Upper lobe of right lung (tissue), 1 donor: Measurements from ENCODE around the gene UTRN. TPM values are rescaled to one million over a fixed set of nuclear protein-coding genes. Genes with fewer than 3 reads are reported as not detected.

Experiments
- ATAC-seq: fragments of 200-7000 bp; cut with Tn5 transposase; one replicate; pipeline ENCODE4 v1.9.1; 2020; ENCODE audit warnings: mild to moderate bottlenecking, moderate library complexity
- DNase-seq: peaks from one replicate; pipeline ENCODE4 v3.0.0-alpha.2; 2020
- H3K27ac ChIP-seq: fragments of 200-600 bp; one replicate; pipeline ENCODE4 v1.8.0; 2022
- H3K27me3 ChIP-seq: fragments of 200-600 bp; one replicate; pipeline ENCODE4 v1.8.0; 2022; ENCODE audit warnings: mild to moderate bottlenecking
- H3K36me3 ChIP-seq: fragments of 200-600 bp; one replicate; pipeline ENCODE4 v1.8.0; 2022
- H3K4me1 ChIP-seq: fragments of 200-600 bp; one replicate; pipeline ENCODE4 v1.8.0; 2022
- H3K4me3 ChIP-seq: fragments of 200-600 bp; one replicate; pipeline ENCODE4 v1.8.0; 2022; ENCODE audit warnings: mild to moderate bottlenecking
- H3K9me3 ChIP-seq: fragments of 200-600 bp; one replicate; pipeline ENCODE4 v1.8.0; 2022
- CTCF ChIP-seq: fragments of 200-600 bp; IDR thresholded peaks from one replicate; pipeline ENCODE4 v1.8.0; 2022; ENCODE audit warnings: antibody characterized with exemption
- intact Hi-C: fragments of 100-400 bp; cut with DNase I; formaldehyde crosslinking; loops from one replicate; pipeline ENCODE4 v1.11.0; 2022
- total RNA-seq: library from RNA; stranded (reverse); fragmentation: NEBNext Ultra II Directional; extraction: Animal tissue kit (Norgen Biotek cat#: 25700); gene quantifications from one replicate; pipeline ENCODE4 v1.2.1, GENCODE V29; 2021
- donor health status: DM: no; HTN: yes; CAD: no; lungs with severe emphysema.

The UTRN gene
- total RNA-seq, 1 donor from 2014 or later, result 316 TPM

GRCh38 chr6:144334150-144334708 lies 49.1 kb downstream of the UTRN start:
- H3K4me3 ChIP-seq, result peak overlapping the region; percentile 23
- peak overlapping the region; percentile 12 for H3K27ac ChIP-seq
- DNase-seq (peak; percentile 69), ATAC-seq (peak; percentile 52)
- H3K4me1 ChIP-seq, result peaks cover 56% of the 10 kb centered on the region
- H3K36me3 ChIP-seq, result no peaks in the 10 kb centered on the region
- TF ChIP-seq CTCF, result no peak
- no peaks in the 10 kb centered on the region for H3K27me3 ChIP-seq
- no peaks in the 10 kb centered on the region for H3K9me3 ChIP-seq
- intact Hi-C loops, result no loop called here

Other genes with a start within 250 kb of the UTRN start
- 114 TPM for gene SF3B5, start 189.8 kb upstream of the UTRN start, total RNA-seq
- gene STX11, start 134.8 kb upstream of the UTRN start, total RNA-seq, result 49.6 TPM